ENCODE results near the gene C3orf70.

Gene C3orf70

DNA sequence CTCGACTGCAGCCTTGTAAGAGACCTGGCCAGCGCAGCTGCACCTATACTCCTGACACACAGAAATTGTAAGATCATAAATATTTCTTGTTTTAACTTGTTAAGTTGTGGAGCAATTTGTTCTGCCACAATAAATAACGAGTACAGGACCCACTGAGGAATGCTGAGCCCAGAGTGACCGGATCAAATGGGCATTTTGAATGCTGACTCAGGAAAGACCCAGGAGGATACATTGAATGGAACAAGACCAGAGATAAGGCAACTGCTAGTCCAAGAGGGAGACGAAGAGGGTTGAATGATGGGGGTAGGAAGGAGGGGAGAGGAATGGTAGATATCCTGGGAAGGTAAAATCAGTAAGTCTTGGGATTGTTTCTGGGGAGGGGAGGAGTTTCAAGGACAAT is 8.9 kb upstream of the C3orf70 start:
- H3K27ac Mint-ChIP-seq = no peak overlapping the region

DNA sequence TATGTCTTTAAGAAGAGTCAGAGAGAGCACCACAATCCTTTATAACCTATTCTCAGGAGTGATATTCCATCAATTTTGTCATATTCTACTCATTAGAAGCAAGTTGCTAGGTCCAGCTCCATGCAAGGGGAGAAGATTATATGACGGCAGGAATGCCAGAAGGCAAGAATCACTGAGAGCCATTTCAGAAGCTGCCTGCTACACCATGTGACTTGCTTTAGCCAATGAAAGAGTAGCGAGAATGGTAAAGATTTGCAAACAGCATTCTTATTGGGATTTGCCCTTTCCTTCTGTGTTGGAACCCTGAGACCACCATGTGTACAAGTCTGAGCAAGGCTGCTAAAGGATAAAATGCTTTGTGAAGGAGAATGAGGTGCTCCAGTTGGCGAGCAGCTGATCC is 4.5 kb upstream of the C3orf70 start:
- Mint-ChIP-seq H3K4me3 (no peak overlapping the region), H3K9me3 (no peaks in the 10 kb centered on the region), H3K36me3 (ENCODE audit: low read depth) (no peaks in the 10 kb centered on the region), H3K27ac (no peak overlapping the region), H3K4me1 (ENCODE audit: low read depth) (peaks cover 2% of the 10 kb centered on the region), H3K27me3 (ENCODE audit: low read depth) (peaks cover 24% of the 10 kb centered on the region)

More for the DNA sequence above, 8.9 kb upstream of the C3orf70 start:
- Mint-ChIP-seq H3K4me1 (ENCODE audit: low read depth) (no peaks in the 10 kb centered on the region), H3K9me3 (no peaks in the 10 kb centered on the region), H3K27me3 (ENCODE audit: low read depth) (peaks cover 16% of the 10 kb centered on the region), H3K4me3 (no peak overlapping the region), H3K36me3 (ENCODE audit: low read depth) (no peaks in the 10 kb centered on the region)

DNA sequence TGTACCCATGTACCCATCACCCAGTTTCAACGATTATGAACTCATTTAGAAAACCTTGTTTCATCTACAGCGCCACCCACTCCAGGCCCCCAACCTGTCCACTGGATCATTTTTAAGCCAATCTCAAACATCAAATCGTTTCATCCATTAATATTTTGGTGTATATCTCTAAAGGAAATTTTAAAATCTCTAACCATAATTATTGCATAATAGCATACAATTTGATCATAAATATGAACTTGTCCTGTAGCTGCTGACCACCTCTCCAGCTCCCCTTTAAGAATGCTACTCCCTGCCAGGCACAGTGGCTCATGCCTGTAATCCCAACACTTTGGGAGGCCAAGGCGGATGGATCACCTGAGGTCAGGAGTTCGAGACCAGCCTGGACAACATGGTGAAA is 2.8 kb upstream of the C3orf70 start:
- Mint-ChIP-seq H3K36me3 (ENCODE audit: low read depth) (no peaks in the 10 kb centered on the region), H3K27ac (no peak overlapping the region), H3K27me3 (ENCODE audit: low read depth) (peaks cover 36% of the 10 kb centered on the region), H3K4me1 (ENCODE audit: low read depth) (peaks cover 4% of the 10 kb centered on the region), H3K4me3 (no peak overlapping the region), H3K9me3 (no peaks in the 10 kb centered on the region)

DNA sequence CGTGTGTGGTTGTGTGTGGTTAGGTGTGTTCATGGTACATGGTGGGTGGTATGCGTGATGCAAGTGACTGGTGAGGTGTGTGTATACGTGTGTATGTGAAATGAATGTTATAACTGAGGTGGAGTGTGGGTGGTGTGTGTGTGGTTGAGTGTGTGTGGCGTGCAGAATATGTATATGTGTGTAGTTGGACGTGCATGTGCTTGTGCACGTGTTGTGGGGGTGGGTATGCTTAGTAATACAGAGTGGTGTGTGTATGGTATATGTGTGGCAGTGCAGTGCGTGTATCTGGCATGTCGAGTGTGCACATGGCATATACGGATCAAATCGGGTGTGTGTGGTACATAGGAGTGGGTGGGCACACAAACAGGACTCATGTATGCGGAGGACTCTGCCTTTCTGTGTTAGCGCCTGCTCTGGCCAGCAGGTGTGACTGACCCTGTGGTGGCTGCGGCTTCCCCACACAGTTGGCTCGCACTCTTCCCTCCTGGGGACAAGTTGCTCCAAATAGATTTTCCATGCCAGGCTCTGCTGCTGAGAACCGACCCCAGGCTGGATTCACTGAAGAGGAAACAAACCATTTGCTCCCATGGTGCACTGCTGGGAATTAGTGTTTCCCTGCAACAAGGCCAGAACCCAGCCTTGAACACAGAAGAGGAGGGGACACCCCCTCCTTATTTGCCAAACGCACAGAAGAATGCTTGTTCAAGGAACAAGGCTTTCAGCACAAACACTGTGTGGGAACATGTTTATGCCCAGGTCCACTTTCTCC is 1.2 kb upstream of the C3orf70 start:
- Mint-ChIP-seq H3K9me3 (no peaks in the 10 kb centered on the region), H3K4me3 (no peak overlapping the region), H3K36me3 (ENCODE audit: low read depth) (no peaks in the 10 kb centered on the region), H3K27ac (no peak overlapping the region), H3K4me1 (ENCODE audit: low read depth) (peaks cover 4% of the 10 kb centered on the region), H3K27me3 (ENCODE audit: low read depth) (peaks cover 47% of the 10 kb centered on the region)

- no peaks in the 10 kb centered on the region for H3K36me3 Mint-ChIP-seq (ENCODE audit: low read depth)
- H3K4me1 Mint-ChIP-seq (ENCODE audit: low read depth) = peaks cover 4% of the 10 kb centered on the region
These were observed 411 bp upstream of the C3orf70 start for GRCh38 chr3:185153171-185153771.

DNA sequence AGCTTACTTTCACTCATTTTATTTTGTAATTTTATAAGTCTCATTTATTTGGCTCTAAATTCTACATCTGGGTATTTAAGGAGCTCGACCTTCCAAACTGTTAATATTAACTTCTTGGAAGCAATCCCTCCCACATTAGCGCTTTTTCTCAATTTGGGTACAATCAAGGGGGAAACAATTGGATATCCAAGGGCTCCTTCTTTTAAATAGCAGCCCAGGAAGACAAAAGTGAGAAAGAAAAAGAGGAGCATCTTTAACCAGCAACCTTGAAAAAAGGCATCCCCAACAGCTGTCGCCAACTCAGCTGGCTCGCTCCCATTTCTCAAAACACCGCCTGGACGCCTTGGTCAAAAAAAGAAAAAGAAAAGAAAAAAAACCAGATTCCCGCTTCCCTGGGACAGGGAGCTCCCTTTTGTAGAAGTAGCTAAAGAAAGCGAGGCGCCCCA is 873 bp downstream of the C3orf70 start:
- H3K27ac Mint-ChIP-seq = no peak overlapping the region
- peaks cover 41% of the 10 kb centered on the region for H3K27me3 Mint-ChIP-seq (ENCODE audit: low read depth)
- H3K4me1 Mint-ChIP-seq (ENCODE audit: low read depth) = peaks cover 4% of the 10 kb centered on the region
- peak overlapping the region; percentile 70 for H3K4me3 Mint-ChIP-seq
- no peaks in the 10 kb centered on the region for H3K36me3 Mint-ChIP-seq (ENCODE audit: low read depth)
- no peaks in the 10 kb centered on the region for H3K9me3 Mint-ChIP-seq

More at GRCh38 chr3:185153171-185153771, 411 bp upstream of the C3orf70 start:
- Mint-ChIP-seq H3K4me3 (peak overlapping the region; percentile 84), H3K27ac (no peak overlapping the region), H3K27me3 (ENCODE audit: low read depth) (peaks cover 43% of the 10 kb centered on the region), H3K9me3 (no peaks in the 10 kb centered on the region)

- Mint-ChIP-seq H3K4me3 (peak overlapping the region; percentile 12), H3K9me3 (no peaks in the 10 kb centered on the region), H3K4me1 (ENCODE audit: low read depth) (peaks cover 4% of the 10 kb centered on the region), H3K36me3 (ENCODE audit: low read depth) (no peaks in the 10 kb centered on the region), H3K27ac (no peak overlapping the region), H3K27me3 (ENCODE audit: low read depth) (peaks cover 35% of the 10 kb centered on the region)
These were observed 1.5 kb downstream of the C3orf70 start for GRCh38 chr3:185151101-185151963.

DNA sequence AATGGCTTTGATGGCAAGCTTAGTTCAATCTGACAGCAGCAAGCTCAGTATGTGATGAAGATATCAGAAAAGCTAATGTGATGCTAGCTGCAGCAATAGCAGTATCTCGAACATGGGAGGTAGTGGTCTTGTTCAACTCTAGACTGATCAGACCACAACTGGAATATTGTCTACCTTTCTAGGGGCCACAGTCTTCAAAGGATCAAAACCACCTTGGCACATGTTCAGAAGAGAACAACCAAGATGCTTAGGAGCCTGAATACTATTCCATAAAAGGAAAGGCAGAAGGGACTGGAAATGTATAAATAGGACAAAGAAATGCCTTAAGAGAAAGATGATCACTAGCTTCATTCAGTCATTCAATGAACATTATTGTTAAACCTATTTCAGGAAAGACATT is 2.3 kb downstream of the C3orf70 start:
- H3K4me1 Mint-ChIP-seq (ENCODE audit: low read depth) = peaks cover 4% of the 10 kb centered on the region
- H3K9me3 Mint-ChIP-seq = no peaks in the 10 kb centered on the region
- no peaks in the 10 kb centered on the region for H3K36me3 Mint-ChIP-seq (ENCODE audit: low read depth)
- peaks cover 35% of the 10 kb centered on the region for H3K27me3 Mint-ChIP-seq (ENCODE audit: low read depth)
- no peak overlapping the region for H3K27ac Mint-ChIP-seq
- H3K4me3 Mint-ChIP-seq = no peak overlapping the region

GRCh38 chr3:185149591-185149990 is 3.3 kb downstream of the C3orf70 start:
- peaks cover 35% of the 10 kb centered on the region for H3K27me3 Mint-ChIP-seq (ENCODE audit: low read depth)
- peaks cover 4% of the 10 kb centered on the region for H3K4me1 Mint-ChIP-seq (ENCODE audit: low read depth)
- H3K27ac Mint-ChIP-seq = no peak overlapping the region
- no peaks in the 10 kb centered on the region for H3K9me3 Mint-ChIP-seq
- H3K4me3 Mint-ChIP-seq = no peak overlapping the region
- H3K36me3 Mint-ChIP-seq (ENCODE audit: low read depth) = no peaks in the 10 kb centered on the region

DNA sequence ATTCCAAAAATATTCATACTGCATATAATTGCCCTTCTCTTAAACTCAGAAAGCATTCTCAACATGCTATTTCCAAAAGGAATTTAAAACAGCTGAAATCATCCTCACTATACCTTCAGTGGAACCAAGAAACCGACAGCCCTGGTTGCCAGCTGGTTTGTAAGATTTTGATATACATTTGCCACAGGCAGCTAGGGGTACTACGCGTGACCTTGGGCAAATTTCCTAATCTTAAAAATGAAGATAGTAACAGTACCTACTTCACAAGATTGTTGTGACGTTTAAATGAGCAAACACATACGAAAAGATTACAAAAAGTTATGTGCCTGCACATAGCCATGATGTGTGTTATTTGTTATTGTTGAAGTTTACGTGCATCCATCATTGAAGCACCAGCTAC is 7.3 kb downstream of the C3orf70 start:
- Mint-ChIP-seq H3K27me3 (ENCODE audit: low read depth) (peaks cover 21% of the 10 kb centered on the region), H3K4me3 (no peak overlapping the region), H3K4me1 (ENCODE audit: low read depth) (no peaks in the 10 kb centered on the region), H3K36me3 (ENCODE audit: low read depth) (no peaks in the 10 kb centered on the region), H3K9me3 (no peaks in the 10 kb centered on the region), H3K27ac (no peak overlapping the region)

- H3K36me3 Mint-ChIP-seq (ENCODE audit: low read depth) = no peaks in the 10 kb centered on the region
- H3K9me3 Mint-ChIP-seq = no peaks in the 10 kb centered on the region
- no peaks in the 10 kb centered on the region for H3K4me1 Mint-ChIP-seq (ENCODE audit: low read depth)
- H3K27ac Mint-ChIP-seq = no peak overlapping the region
- H3K27me3 Mint-ChIP-seq (ENCODE audit: low read depth) = peaks cover 14% of the 10 kb centered on the region
- H3K4me3 Mint-ChIP-seq = no peak overlapping the region
These were observed 8.1 kb downstream of the C3orf70 start for GRCh38 chr3:185144784-185145183.

DNA sequence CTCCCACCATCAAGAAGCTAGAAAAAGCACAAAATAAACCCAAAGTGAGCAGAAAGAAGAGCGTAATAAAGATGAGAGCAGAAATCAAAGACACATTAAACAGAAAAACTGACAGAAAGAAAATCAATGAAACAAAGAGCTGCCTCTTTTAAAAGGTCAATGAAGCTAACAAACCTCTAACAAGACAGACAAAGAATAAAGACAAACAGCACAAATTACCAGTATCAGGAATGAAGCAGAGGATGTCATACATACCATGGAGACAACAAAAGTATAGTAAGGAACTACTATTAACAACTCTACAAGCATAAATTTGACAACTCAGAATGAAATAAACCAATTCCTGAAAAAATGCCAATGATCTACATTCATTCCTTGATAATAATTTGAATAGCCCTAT is 15.0 kb downstream of the C3orf70 start:
- no peaks in the 10 kb centered on the region for H3K9me3 Mint-ChIP-seq
- no peaks in the 10 kb centered on the region for H3K36me3 Mint-ChIP-seq (ENCODE audit: low read depth)
- H3K27ac Mint-ChIP-seq = no peak overlapping the region
- H3K4me3 Mint-ChIP-seq = no peak overlapping the region
- no peaks in the 10 kb centered on the region for H3K4me1 Mint-ChIP-seq (ENCODE audit: low read depth)
- peaks cover 15% of the 10 kb centered on the region for H3K27me3 Mint-ChIP-seq (ENCODE audit: low read depth)

- H3K4me3 Mint-ChIP-seq = no peak overlapping the region
- no peaks in the 10 kb centered on the region for H3K4me1 Mint-ChIP-seq (ENCODE audit: low read depth)
- H3K9me3 Mint-ChIP-seq = no peaks in the 10 kb centered on the region
- H3K36me3 Mint-ChIP-seq (ENCODE audit: low read depth) = no peaks in the 10 kb centered on the region
- no peak overlapping the region for H3K27ac Mint-ChIP-seq
- peaks cover 26% of the 10 kb centered on the region for H3K27me3 Mint-ChIP-seq (ENCODE audit: low read depth)
These were observed 18.4 kb downstream of the C3orf70 start for GRCh38 chr3:185134509-185134908.

DNA sequence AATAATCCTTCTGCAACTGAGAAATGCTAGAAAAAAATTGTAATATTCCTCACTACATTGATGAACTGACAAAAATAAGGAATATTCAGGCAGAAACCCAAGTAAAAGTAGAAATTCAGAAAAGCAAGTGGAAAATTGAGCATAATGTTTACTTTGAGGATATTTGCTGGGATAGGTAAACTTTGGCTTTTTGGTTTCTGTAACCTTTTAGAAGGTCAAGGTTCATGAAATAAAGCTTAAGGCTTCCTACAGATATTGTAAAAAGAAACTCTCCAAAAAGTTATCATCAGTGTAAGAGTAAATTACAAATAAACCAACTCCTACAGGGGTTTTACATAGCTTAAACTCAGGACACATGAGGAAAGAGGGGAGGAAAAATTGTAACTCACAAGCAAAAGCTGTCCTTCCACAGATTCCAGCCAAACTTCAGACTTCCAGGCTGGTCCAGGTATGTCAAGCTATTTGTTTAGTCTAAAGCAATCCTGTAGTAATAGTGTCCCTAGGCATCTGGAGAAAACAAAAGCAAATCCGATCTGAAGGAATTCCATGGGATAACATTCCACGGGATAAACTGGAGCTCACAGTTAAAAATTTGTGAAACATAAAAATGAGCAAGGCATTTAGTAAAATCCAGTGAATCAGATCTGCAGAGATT is 21.1 kb downstream of the C3orf70 start:
- Mint-ChIP-seq H3K4me3 (no peak overlapping the region), H3K27me3 (ENCODE audit: low read depth) (peaks cover 29% of the 10 kb centered on the region), H3K27ac (no peak overlapping the region), H3K36me3 (ENCODE audit: low read depth) (no peaks in the 10 kb centered on the region), H3K4me1 (ENCODE audit: low read depth) (no peaks in the 10 kb centered on the region), H3K9me3 (no peaks in the 10 kb centered on the region)

Measured in T-helper 1 cell treated with Interleukin-12 subunit alpha and Interleukin-12 subunit beta and Interleukin-4 antibody, amounts not matched to agents 30 μg/mL and 1 μg/mL, for 36 hours (primary cell).